ENCODE data around the gene CDH16.
"Not testable (repeated sequence)": the region's sequence is repeated elsewhere in the genome, so short reads cannot be mapped to it uniquely, and the experiment has no call there.

CDH16 gene

DNA sequence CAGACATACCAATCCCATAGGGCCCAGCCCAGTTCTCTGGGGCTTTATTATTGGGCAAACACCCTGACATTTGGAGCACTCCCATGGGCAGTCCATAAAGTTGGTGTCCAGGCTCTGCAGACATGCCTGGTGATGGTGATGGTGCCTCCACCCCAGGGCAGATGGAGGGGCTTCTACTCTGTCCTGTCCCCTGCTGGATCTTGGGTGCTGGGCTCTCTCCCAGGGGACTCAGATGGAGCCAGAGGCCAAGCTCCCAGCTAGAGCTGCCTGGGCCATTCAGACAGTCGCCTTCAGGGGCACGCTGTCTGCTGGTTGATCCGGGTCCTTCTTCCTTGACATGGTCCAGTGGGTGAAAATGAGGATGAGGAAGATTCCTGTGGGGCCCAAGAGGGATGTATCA, 10.6 kb downstream of the CDH16 start:
- DNase-seq, result no peak

DNA sequence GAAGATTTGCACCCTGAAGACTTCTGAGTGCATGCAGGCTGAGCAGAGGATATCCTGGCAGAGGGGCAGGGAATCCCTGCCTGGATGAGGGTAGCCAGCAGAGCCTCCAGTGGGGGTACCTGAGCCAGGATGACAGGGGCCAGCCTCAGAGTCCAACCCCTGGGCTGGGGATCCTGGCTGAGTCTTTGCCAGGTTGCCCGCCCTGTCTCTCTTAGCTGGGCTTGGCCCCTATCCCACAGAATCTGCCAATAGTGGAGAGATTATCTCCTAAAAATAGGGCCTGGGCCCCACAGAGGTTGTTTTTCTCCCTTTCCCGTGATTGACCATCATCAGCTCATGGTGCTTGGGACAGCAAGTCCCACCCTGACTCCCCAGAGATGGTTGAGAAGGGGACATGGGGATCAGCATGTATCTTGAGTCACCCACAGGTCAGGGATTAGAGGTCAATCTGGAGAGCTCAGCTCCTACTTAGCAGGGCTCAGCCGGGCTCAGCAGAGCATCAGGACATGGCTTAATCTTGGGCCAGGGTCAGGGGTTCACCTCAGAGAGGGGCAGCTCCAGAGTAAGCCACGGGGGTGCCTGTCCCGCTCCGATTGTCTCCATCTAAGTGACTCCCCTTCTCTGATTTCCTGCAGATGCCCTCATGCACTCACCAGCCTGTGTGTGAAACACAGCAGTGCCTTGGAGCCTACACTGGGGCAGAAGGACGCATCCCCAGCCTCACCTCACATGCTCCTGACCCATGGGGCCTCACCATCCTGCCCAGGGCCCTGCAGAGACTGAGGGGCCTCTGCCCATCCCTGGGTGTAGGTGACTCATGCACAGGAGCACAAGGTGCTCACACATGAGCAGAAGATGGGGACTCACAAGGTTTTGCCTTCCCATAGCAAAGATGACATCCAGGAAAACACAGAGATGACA, 11.5 kb downstream of the CDH16 start:
- no peak for DNase-seq

- DNase-seq, result peak; percentile 49
Observed at GRCh38 chr16:66905633-66906539, 12.8 kb downstream of the CDH16 start.

GRCh38 chr16:66904846-66905632, 13.6 kb downstream of the CDH16 start:
- no peak for DNase-seq

DNA sequence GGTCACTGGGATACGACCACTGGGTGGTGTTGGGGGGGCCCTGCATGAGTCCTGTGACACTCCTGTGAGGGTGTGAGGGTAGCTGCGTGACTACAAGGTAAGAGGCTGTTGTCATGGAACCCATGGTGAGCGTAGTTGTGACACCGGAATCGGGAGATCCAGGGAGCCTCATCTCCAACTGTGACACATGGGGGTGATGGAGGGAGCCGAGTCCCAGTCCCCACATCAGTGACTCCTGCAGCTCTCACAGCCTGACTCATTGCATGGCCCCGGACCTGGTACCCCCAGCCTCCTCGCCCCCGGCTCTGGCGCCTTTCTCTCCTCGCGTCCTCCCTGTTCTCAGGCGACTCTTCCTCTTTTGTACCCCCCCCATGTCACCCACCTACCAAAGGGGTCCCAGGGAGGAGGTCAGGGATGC, 14.2 kb downstream of the CDH16 start:
- DNase-seq, result no peak

GRCh38 chr16:66903544-66904427, 14.9 kb downstream of the CDH16 start:
- no peak for DNase-seq

- DNase-seq, result no peak
Observed at GRCh38 chr16:66902648-66903543, 15.8 kb downstream of the CDH16 start.

- no peak for DNase-seq
Observed at GRCh38 chr16:66901626-66902025, 17.1 kb downstream of the CDH16 start.

DNA sequence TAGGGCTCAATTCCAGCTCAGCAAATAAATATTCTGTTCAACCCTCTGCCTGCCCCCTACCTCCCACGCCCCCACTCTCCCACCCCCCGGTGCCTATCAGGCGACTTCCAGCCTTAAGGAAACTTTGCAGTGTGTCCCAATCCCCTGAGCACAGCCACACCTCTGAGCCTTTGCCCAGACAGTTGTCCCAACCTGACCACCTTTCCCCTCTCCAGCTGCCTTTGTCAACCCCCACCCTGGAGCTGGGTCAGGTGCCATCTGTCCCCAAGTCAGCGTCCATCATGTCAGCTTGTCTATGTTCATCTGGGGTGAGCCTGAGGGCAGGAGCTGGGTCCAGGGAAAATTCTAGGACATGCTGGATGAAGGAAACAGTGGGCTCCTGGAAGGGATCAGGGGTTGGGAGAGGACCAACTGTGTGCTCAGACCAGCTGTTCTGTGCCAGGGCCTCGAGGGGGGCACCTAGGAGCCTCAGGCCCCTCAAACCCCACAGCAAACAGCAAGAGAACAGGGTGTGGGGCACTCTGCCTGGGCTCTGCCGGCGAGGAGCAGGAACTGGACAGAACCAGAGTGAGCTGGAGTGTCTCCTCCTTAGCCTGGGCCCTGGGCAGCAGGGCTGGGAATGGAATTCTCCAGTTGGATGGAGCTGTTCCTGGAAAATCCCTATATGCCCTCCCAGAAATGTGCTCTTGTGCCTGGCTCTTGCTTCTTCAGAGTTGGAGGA, 17.8 kb downstream of the CDH16 start:
- DNase-seq, result no peak

DNA sequence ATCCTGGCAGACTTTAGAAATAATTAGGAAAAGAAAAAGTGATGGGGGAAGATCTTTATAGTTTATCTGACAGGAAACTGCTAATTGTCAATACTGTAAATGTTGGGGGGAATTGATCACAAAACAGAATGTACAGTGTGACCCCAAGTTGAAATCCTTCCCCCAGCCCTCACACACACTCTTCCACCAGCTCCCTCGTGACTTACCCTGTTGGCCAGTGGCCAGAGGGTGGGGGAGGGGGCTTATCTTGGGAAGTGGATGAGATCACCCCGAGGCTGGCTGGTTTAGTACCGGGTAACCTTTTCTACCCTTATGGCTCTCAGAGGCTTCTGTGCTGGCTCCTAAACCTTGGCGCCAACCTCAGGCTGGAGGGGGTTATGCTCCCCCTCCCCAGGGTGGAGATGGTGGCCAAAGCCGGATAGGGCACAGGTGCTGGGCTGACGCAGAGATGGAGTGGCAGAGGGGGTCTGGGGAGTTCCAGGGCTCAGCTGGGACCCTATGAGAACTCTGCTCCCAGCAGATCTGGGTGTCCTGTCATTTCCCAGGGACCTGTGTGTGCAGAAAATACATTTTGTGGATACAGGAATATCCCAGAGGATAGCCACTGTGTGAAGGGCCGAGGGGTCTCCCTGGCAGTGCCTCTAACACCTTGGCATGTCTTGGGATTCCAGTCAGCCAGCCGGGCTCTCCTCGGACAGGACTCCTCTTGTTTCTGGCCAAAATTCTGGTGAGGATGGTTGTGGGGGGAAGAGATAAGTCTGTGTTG, 18.6 kb downstream of the CDH16 start:
- no peak for DNase-seq

- no peak for DNase-seq
Observed at GRCh38 chr16:66899310-66899944, 19.3 kb downstream of the CDH16 start.

DNA sequence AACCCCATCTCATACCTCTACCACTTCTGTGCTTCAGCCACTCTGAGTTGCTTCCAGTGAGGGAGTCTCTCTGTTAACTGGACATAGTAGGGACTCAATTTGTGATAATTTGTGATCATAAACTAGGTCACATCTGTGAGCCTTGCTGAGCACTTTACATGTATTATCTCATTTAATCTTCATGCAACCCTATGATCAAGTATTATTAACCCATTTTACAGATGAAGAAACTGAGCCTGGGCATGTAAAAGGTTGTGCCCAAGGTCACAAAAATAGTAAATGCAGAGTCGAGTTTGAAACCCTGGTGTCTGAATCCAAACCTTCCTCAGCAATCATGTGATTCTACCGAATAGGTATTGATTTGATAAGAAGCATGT, 19.8 kb downstream of the CDH16 start:
- no peak for DNase-seq

GRCh38 chr16:66898207-66898606, 20.5 kb downstream of the CDH16 start:
- no peak for DNase-seq

DNA sequence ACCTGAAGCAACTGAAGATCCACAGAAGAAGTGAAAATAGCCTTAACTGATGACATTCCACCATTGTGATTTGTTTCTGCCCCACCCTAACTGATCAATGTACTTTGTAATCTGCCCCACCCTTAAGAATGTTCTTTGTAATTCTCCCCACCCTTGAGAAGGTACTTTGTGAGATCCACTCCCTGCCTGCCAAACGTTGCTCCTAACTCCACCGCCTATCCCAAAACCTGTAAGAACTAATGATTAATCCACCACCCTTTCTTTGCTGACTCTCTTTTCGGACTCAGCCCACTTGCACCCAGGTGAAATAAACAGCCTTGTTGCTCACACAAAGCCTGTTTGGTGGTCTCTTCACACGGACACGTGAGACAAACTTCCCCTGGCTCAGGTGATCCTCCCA, 22.0 kb downstream of the CDH16 start:
- DNase-seq, result not testable (repeated sequence)

DNA sequence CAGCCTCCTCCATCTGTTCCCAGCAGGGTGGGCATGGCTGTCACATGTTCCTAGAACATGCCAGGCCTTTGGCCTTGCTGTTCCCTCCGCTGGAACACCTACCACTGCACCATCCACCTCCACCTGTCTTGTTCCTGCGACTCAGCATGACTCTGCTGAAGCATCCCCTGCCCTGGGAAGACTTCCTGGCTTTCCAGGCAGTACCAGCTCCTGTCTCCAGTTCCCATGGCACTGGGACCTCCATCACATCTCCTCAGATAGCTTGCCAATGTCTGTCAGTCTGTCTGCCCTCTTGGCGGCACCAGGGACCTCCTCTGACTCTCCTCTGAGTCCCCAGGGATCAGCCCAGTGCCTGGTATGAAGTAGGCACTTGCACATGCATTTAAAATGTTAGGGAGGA, 22.7 kb downstream of the CDH16 start:
- DNase-seq, result no peak

- no peak for DNase-seq
Observed at GRCh38 chr16:66895689-66895979, 23.1 kb downstream of the CDH16 start.

DNA sequence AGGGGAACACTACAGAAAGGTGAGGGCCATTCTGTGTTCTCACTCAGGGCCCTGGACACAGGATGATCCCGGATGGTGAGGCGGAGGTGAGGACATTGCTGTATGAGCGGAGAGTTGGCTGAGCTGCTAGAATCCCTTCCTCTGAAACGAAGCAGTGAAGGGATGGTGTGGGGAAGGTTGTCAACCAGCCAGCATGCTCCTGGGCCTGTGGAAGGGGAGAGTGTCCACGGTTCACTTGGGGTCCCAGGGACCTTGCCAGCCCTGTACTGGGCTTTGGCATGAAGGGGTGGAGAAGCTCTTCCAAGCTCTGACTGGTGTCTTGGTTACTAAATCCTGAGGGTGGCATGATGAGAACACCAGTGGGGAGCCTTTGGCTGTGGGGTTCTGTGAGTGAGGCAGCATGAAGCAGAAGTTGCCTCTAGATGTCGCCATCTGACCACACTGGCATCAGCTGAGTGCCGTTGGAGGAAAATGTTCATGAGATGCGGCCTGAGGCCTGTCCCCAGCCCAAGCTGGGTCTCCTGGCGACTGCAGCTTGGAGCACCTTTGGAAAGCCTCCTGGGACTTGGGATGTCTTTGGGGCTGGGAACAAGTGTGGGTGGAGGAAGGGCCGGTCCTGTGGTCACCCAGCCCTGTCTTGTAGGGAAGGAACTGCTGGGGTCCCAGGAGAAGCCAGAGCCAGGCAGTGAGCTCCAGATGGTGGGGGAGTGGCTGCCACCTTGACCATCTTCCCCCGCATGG, 23.6 kb downstream of the CDH16 start:
- peak; percentile 51 for DNase-seq

GRCh38 chr16:66894055-66894454, 24.6 kb downstream of the CDH16 start:
- no peak for DNase-seq

All from COR-L47 (cell line).